IPS-NIHi11 (cell line): ENCODE data around the gene MBNL1.

Experiments
- DNase-seq: peaks from one replicate; pipeline ENCODE4 v3.0.0; 2012; ENCODE audit warnings: mixed read lengths, low spot score

MBNL1 gene

GRCh38 chr3:152298393-152299248 is 29.9 kb downstream of the MBNL1 start:
- peak; percentile 39 for DNase-seq

- no peak for DNase-seq
Measured at GRCh38 chr3:152299249-152299976, 30.7 kb downstream of the MBNL1 start.

GRCh38 chr3:152300029-152300731 is 31.5 kb downstream of the MBNL1 start:
- DNase-seq: no peak

DNA sequence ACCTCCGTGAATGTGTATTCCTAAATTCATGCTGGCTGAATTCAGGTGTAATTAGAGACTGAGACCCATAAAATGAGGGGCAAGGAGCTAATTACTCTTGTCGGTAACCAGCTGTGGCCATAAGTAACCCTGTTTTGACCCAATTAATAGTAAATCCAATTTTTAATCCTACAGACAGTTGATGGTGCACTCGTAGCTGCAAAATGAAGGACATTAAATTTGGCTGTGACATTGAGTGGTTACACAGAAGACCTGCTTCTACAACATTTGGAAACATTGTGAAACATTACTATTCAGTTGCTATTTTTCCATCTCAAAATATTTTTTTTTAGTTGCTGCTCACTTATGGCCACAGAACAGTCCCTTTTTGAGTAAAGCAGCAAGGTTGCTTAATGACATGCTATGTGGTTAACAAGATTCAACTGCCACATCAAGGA is 33.0 kb downstream of the MBNL1 start:
- DNase-seq: no peak

DNA sequence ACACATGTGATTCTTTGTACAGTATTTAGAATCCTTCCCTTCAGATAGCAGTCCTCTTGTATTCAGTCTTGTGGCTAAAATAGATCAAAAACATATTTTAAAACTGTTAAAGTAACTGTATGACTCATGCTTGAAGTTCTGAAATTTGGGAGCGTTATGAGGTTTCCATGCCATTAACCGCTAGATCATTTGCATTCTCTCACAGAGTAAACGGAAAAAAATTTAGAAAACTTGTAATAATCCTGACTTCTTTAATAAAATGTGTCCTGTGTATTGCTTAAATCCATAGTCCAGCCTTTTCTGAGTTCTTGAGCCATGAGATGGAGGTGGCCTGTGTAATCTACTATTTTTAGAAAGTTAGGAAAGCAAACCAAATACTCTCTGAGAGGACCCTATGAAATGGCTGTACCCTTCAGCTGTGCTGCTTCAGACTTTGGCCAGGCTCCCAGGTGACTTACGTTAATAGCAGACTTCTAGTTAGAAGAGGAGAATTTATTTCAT is 33.8 kb downstream of the MBNL1 start:
- DNase-seq: no peak

GRCh38 chr3:152304160-152304559 is 35.4 kb downstream of the MBNL1 start:
- no peak for DNase-seq

- DNase-seq: no peak
Measured at GRCh38 chr3:152305075-152305474, 36.3 kb downstream of the MBNL1 start.

DNA sequence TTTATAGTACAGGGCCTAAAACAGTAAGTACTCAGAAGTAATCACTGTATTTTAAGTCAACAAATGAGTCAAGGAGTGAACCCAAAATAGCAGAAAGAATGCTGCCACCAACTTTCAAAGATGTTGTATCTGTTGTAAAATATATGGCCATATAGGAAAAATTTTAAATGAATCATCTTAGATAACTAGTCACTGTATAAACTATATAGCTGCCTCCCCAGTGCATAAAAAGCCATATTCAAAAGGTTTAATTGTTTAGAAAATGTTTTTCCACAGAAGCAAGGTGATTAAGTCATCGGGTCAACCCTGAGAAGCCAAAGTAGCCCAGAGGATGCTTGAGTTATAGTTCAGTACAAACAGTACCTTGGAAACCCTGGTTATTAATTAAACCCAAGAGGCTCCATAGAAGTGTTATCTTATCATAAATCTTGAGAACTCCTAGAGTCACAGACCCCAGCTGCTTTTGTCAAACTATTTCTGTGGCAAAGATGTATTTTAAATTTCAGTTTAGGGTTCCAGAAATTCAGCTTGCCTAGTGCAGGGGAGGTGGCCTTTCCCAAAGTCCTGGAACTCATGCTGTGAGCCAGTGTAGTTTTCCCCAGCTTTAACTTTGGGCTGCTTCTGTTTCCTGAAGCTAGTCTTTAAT is 39.2 kb downstream of the MBNL1 start:
- peak; percentile 5 for DNase-seq

GRCh38 chr3:152308475-152308844 is 39.7 kb downstream of the MBNL1 start:
- no peak for DNase-seq

GRCh38 chr3:152309031-152309430 is 40.3 kb downstream of the MBNL1 start:
- no peak for DNase-seq

GRCh38 chr3:152309535-152310307 is 41.0 kb downstream of the MBNL1 start:
- no peak for DNase-seq

GRCh38 chr3:152313430-152313829 is 44.7 kb downstream of the MBNL1 start:
- DNase-seq: no peak

GRCh38 chr3:152313914-152314313 is 45.2 kb downstream of the MBNL1 start:
- no peak for DNase-seq

- no peak for DNase-seq
Measured at GRCh38 chr3:152314677-152315353, 46.1 kb downstream of the MBNL1 start.

DNA sequence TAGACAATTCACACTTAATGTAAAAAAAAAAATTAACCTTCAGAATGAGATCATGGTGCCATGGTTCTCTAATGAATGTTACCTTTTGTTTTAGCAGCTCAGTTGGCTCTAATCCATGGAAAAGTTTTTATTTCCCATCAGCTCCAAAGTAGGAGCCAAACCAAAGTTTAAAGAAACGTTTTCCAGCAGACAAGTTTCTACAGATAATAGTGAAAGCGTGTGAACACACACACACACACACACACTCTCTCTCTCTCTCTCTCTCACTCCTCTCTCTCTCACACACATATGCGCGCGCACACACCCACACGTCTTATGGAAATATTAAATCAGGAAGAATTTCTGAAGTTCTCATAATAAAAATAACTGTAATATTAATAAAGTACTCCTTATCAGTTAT is 46.9 kb downstream of the MBNL1 start:
- no peak for DNase-seq

DNA sequence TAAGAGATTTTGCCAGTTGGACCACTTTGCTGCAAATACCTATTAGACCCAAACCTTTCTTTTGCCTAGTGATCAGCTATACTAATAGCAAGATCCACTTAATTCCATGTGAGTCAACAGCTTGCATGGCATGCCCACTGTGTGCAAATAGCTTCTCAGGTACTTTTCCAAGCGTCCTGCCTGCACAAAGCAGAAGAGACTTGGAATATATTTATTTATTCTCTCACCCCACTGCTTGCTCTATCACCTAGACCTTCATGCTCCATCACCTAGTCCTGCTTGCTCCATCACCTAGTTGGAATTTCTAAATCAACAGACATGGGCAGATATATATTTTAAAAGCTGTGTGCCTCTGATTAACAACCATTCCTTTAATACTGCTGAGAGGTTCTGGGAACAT is 47.6 kb downstream of the MBNL1 start:
- DNase-seq: no peak

DNA sequence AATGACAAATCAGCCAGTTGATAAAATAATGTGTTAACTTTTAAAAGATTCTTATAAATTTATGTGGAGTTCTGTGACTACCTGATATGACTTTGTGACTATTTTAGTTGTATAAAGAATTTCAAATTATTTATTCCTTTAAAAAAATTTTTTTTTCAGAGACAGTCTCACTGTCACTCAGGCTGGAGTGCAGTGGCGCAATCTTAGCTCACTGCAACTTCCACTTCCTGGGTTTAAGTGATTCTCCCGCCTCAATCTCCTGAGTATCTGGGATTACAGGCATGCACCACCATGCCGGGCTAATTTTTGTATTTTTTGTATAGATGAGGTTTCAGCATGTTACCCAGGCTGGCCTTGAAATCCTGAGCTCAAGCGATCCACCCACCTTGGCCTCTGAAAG is 48.5 kb downstream of the MBNL1 start:
- no peak for DNase-seq

DNA sequence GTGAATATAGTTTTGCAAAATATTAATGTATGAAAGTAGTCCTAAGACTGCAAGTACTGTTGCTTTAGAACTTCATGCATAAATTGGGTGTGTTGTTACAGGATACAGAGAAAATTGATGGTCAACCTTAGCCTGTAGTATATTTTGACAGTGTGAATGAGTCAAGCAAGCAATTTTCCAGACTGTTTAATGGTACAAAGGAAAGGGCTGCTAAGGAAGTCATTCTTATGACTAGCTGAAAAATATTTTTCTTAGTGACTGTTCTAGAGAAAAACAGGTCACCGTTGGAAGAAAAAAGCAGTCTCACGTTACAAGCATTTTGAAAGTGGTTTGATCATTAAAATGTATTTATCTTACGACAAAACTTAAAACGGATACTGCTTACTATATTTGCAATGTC is 49.2 kb downstream of the MBNL1 start:
- no peak for DNase-seq

DNA sequence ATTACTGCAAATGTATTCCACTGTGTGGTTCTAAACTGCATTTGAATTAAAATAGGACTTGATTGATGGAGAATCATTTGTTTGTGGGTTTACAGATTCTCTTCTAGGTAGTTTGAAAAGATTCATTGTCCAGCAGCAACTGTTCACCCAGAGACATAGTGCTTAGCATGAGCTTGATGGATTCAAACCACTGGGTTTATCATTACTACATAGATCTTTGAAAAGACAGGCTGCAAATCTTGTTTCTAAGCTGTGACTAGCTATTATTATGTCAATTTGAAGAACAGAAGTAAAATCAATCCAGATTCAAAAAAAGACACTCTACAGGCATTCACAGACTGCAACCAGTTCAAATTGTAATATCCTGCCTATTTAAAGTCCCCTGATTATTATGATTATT is 49.8 kb downstream of the MBNL1 start:
- DNase-seq: no peak

- DNase-seq: no peak
Measured at GRCh38 chr3:152319256-152319655, 50.5 kb downstream of the MBNL1 start.
